ENCODE measurements around the gene XKR7.

XKR7 gene

GRCh38 chr20:32050324-32050841 is 82.4 kb downstream of the XKR7 start:
- no peak for DNase-seq

DNA sequence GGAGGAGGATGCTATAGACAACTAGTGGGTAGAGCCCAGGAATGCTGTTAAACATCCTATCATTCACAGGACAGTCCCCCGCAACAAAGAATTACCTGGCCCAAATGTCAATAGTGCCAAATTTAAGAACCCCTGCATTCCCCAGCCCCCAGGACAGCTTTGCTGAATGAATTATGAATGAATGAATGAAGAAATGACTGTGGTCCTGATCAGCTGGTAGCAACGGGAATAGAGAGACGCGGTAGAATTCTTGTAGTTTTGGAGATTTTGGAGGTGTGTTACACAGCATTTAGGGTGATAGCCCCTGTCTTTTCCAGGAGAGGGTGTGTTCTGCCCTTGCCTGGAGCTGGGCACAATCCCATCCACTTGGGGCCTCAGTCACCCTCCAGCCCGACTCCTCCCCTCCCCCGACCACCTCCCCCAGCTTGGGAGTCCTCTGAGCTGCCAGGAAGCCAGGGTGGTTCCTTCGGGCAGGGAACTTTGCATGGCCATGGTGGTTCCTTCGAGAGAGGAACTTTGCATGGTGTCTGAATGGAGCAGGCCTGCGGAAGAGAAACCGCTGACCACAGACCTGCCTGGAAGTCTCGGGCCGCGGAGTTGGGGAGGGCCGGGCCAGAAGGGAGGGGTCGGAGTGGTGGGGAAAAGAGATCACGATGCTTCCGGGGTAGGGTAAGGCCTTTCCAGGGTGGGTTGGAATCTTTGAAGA is 83.1 kb downstream of the XKR7 start:
- no peak for DNase-seq

- no peak for DNase-seq
Measured at GRCh38 chr20:32051720-32052089, 83.8 kb downstream of the XKR7 start.

GRCh38 chr20:32052090-32052777 is 84.3 kb downstream of the XKR7 start, which contains the start of gene HCK:
TSS of gene HCK (plus strand) at chr20:32052242.
- no peak for DNase-seq

DNA sequence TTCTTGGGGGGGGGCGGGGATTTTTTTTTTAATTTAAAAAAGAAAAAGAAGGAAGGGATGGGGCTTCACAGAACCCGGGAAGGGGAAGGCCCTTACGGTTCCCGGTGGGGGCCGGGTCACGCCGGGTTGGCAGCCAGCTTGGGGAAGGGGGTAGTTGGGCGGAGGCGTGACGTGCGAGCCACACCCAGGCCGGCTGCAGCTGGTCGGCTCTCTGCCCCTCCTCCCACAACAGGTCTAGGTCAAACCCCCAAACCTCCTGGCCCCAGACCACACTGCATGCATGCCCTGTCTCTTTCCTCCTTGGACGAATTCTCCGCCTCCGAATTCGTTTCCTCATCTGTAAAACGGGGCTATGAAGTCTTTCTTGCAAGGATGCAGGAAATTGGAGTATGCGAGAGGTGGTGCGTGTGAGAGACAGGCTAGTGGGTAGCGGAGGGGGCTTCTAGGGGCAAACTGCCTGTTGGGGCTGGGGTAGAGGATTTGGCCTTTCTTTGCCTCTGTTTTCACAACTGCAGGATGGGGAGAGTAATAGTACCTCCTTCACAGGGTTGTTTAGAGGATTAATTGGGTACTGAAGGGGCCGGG is 84.9 kb downstream of the XKR7 start:
- no peak for DNase-seq

All from EL (cell line).